Suppressor macrophage treated with lipopolysaccharide for 1 hour (primary cell): Measurements from ENCODE around the gene SMAGP.
A peak's percentile ranks its signal among the peaks of the same experiment; 100 is the strongest.
"Not testable (repeated sequence)": the region's sequence is repeated elsewhere in the genome, so short reads cannot be mapped to it uniquely, and the experiment has no call there.

ENCODE experiments used
- DNase-seq, 3 donors: peaks; one replicate each; pipeline ENCODE4 v3.0.0-alpha.2; 2020 to 2022

Gene SMAGP

GRCh38 chr12:51263341-51263740 lies 6.9 kb downstream of the SMAGP start:
- DNase-seq: peak in 1 of 3 donors; percentile 46

DNA sequence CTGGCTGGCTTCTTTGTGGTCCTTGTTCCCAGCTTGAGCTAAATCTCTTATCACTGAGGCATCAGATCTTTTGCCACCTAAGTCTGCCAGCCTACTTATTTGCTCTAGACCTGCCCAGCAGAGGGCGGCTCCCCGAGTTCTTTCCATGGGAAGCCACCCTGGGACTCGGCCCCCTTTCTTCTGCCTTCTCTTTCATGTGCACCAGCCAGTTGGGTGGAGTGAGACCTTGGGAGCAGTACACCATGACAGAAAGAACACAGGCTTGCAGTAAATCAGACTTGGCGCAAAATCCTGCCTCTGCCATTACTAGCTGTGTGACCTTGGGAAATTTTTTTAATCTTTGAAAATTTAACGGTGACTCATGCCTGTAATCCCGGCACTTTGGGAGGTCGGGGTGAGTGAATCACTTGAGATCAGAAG lies 7.4 kb downstream of the SMAGP start:
- DNase-seq: peak; percentile 70 to 82 (median 76)

- not testable (repeated sequence) for DNase-seq
These were observed 10.6 kb downstream of the SMAGP start for GRCh38 chr12:51259600-51259999.

- no peak for DNase-seq
These were observed 15.7 kb downstream of the SMAGP start for GRCh38 chr12:51254536-51254935.

GRCh38 chr12:51253276-51253675 lies 16.9 kb downstream of the SMAGP start:
- DNase-seq: no peak

- DNase-seq: no peak
These were observed 22.6 kb downstream of the SMAGP start for GRCh38 chr12:51247523-51248206.

GRCh38 chr12:51246254-51246853 lies 23.9 kb downstream of the SMAGP start:
- peak; percentile 83 to 93 (median 88) for DNase-seq

DNA sequence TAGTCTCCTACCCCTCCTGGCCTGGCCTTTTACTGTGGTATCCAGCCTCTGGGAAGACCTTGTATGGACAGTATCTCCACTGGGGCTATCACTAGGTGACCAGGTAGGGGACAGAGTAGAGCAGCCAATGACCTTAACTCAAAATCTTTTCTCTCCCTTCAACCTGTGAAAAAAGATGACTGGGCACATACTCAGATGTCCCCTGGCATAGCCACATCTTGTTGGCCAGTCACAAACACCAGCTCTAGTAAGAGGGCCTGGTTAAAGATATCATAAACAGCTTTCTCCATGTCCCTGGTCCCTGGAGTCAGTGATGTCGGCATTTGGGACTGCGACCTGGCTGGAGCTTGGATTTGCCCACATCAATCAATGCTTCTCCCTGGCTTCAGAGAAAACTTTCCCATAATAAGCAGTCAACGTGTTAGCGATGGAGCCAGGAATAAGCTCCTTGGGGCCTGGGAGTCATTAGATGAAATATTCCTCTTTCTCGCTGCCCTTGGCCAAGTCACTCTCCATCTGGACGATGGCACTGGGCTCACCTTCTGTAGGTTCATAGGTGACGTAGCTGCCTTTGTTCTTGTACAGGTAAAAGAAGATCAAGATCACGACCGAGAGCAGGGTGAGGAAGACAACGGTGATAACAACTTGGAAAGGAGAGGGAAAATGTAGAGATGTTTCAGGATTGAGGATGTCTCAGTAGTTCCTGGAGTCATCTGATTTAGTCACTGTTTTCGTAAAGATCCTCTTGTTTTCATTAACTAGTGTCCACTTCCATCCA lies 24.6 kb downstream of the SMAGP start:
- no peak for DNase-seq

- DNase-seq: no peak
These were observed 25.9 kb downstream of the SMAGP start for GRCh38 chr12:51244269-51244668.

- peak; percentile 72 to 81 (median 80) for DNase-seq
These were observed 27.3 kb downstream of the SMAGP start for GRCh38 chr12:51242876-51243275.

- DNase-seq: peak; percentile 75 to 79 (median 75)
These were observed 28.1 kb downstream of the SMAGP start for GRCh38 chr12:51242120-51242519.

DNA sequence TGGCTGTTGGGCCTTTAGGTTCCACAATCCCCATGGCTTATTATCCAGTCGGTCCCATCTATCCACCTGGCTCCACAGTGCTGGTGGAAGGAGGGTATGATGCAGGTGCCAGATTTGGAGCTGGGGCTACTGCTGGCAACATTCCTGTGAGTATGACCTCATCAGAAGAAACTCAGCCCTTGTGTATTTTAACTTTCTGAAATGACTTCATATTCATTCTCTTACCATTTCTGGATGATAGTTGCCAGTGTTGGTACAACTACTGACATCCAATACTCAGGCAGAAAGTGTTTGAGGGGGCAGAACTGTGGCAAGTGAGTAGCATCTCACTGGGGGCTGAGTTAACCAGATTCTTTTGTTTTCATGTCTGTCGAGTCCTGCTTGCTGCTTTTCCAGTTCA lies 29.2 kb downstream of the SMAGP start:
- DNase-seq: no peak

DNA sequence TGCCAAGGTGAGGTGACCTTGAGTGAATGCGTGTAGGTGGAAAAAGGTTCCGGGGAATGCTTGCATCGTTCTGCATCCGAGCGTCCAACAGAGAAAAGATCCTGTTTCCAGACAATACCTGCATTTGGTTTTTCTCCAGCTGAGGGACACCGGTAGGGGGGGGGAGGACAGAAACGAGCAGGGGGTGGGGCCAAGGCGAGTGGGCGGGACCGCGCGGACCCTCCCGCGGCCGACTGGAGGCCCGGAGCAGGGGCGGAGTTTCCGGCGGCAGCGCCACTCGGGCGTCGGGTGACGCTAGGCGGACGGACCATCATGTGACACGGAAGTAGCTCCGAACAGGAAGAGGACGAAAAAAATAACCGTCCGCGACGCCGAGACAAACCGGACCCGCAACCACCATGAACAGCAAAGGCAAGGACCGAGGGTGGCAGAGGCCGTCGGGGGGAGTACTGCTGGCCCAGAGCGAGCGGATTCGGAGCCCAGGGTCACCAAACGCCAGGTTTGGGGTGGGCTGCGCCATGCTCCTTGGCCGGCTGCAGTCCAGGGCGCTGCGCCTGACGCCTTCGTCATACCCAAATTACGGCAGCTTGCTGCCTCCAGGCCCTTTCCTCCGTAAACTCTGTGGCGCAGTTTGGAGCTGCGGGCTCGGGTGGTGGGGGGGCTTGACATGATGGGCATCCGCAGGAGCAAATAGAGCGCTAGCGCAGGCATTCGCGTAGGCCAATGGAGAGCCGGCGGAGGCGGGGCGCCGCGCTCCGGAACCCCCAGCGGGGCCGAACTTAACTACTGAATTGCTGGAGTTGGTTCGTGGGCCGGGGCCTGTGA lies 31.5 kb downstream of the SMAGP start, which contains the start of gene DAZAP2:
Gene DAZAP2, plus strand, starts transcription at position 317 of the 825 bp plus-strand sequence. Its CDS starts 82 bp downstream, at position 399.
- peak; percentile 96 to 97 (median 96) for DNase-seq

- no peak for DNase-seq
These were observed 32.1 kb downstream of the SMAGP start for GRCh38 chr12:51238037-51238509.

GRCh38 chr12:51234530-51234929 lies 35.7 kb downstream of the SMAGP start:
- no peak for DNase-seq

DNA sequence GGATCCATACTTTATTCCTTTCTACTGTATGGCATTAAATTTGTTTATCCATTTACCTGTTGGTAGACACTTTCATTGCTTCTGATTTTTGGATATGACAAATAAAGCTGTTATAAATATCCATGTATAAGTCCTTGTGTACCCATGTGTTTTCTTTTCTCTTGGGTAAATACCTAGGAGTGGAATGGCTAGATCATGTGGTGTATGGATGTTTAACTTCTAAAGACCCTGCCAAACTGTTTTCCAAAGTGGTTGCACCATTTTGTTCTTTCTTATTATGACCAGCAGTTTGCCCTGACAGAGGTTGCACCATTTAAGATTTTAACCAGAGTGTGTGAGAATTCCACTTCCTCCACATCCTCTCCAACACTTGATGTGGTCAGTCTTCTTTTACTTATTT lies 37.6 kb downstream of the SMAGP start:
- DNase-seq: no peak

DNA sequence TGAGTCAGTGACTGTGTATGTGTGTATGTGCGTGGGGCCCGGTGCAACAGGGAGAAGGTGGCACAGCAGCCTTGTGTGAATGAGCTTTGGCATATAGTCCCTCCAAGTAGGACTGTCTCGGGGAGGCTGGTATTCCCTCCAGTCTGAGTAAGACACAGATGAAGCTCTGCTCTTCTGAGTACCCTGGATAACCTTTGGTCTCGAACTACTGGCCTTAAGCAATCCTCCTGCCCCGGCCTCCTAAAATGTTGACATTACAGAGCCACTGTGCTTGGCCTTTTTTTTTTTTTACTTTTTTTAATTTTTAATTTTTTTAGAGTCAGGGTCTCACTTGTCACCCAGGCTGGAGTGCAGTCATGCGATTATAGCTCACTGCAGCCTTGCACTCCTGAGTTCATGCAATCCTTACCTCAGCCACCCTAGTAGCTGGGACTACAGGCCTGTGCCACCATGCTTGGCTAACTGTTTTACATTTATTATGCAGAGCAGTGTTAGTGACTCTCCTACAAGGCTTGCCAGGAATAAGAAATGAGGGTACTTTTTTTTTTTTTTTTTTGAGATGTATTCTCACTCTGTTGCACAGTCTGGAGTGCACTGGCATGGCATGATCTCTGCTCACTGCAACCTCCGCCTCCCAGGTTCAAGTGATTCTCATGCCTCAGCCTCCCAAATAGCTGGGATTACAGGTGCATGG lies 41.0 kb downstream of the SMAGP start:
- no peak for DNase-seq

GRCh38 chr12:51227962-51228361 lies 42.3 kb downstream of the SMAGP start:
- DNase-seq: no peak

GRCh38 chr12:51227112-51227511 lies 43.1 kb downstream of the SMAGP start:
- DNase-seq: not testable (repeated sequence)

DNA sequence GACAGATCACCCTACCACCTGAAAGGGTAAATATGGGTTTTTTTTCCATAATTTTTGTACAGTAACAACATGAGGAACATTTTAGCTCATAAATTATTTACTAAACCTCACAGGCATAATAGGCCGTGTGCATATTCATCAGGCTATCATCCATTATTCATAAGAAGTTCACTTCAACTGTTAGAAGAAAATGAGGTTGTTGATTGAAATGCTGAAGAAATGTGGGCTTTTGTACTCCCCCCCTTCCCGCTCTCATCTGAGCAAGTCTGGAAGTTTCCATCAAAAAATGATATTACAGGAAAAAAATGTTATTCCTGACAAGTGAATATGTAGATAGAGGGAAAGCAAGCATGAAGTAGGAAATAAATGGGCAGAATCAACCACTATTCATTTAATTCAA lies 44.4 kb downstream of the SMAGP start:
- no peak for DNase-seq

DNA sequence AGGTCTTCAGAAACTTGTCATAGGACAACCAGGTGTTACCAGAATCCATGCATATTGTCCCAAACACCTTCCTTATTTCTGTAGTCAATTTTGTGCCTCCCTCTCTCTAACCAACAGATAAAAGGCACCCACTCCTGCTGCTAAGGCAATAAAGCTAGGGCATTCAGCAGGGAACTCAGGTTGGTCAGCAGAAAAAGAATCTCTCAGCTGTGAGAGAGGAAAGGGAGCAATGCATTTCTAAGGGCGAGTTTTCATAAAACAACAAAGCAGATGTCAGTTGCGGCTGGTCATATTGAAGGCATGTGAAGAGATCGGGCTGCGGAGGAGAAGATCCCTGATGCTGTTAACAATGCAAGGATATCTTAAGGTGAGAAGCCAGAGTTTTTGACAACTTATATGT lies 45.0 kb downstream of the SMAGP start:
- no peak for DNase-seq

DNA sequence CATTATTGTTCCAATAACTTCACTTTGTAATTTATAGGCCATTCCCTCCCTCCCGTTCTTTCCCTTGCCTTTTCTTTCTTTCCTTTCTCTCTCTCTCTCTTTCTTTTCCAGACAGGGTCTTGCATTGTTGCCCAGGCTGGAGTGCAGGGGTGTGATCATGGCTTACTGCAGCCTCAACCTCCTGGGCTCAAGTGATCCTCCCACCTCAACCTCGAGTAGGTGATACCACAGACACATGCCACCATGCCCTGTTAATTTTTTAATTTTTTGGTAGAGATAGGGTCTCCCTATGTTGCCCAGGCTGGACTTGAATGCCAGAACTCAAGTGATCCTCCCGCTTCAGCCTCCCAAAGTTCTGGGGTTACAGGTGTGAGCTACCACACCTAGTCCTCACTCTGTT lies 45.6 kb downstream of the SMAGP start:
- DNase-seq: no peak
